ENCODE results near the gene LRCH4.

LRCH4 gene

GRCh38 chr7:100575746-100576383 is 10.1 kb downstream of the LRCH4 start:
- TF ChIP-seq CTCF (conservative IDR thresholded peaks at IDR 0.05; ENCODE audit: control insufficient read depth, insufficient read depth, low read depth, low read length): no peak
- H3K4me3 ChIP-seq (ENCODE audit: control insufficient read depth, low read depth, low read length): no peak overlapping the region
- no peak for DNase-seq (ENCODE audit: low read depth)

DNA sequence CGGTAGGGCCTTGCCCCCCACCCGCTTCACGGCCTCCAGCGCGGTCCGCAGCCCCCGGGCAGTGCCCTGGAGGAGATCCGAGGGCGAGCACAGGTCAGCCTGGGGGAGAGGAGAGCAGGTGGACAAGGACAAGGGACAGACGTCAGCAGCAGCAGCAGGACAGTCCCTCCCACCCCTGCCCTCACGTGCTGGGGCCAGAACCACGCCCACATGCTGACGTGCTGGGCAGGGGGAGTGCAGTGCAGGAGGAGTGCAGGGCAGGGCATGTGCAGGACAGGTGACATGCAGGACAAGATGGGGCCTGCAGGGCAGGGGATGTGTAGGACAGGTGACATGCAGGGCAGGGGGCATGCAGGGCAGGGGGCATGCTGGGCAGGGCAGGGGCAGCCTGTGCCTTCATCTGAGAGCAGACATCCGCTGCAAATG is 10.7 kb downstream of the LRCH4 start:
- H3K4me3 ChIP-seq (ENCODE audit: control insufficient read depth, low read depth, low read length): no peak overlapping the region
- no peak for DNase-seq (ENCODE audit: low read depth)
- TF ChIP-seq CTCF (conservative IDR thresholded peaks at IDR 0.05; ENCODE audit: control insufficient read depth, insufficient read depth, low read depth, low read length): no peak

DNA sequence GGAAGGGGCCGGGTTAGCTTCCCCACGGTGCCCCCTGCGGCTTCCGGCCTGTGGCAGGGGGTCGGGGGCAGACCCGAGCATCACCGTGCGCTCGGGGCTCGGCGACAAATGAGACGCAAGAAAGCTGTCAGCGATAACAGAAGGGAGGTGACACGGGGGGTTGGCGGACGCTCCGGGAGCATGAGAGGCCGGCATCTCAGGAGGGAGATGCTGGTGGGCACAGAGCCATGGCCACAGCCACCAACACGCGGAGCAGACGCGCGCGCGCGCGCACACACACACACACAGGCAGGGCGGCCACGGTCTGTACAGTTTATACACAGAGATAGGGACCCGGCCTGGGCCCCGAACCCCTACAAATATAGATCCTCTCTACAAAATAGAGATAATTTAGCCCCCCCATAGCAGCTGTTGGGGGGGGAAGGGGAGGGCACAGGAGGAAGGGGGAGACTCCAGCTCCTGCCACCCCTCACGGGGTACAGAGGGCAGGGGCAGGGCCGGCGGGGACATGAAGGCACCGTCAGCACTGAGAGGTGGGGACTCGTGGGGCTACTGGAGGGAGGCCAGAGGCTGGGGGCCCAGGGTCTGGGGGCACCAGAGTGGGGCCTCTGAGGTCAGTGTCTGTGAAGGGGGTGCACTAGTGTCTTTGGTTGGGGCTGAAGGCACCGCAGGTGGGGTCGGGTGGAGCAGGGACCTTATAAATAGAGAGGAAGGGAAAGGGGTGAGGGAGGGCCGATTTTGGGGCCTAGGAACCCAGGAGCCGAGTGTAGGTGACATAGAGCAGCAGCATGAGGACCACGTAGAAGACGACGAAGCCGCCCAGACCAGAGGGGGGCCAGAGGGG is 11.3 kb downstream of the LRCH4 start:
- no peak for DNase-seq (ENCODE audit: low read depth)
- H3K4me3 ChIP-seq (ENCODE audit: control insufficient read depth, low read depth, low read length): no peak overlapping the region
- TF ChIP-seq CTCF (conservative IDR thresholded peaks at IDR 0.05; ENCODE audit: control insufficient read depth, insufficient read depth, low read depth, low read length): no peak

DNA sequence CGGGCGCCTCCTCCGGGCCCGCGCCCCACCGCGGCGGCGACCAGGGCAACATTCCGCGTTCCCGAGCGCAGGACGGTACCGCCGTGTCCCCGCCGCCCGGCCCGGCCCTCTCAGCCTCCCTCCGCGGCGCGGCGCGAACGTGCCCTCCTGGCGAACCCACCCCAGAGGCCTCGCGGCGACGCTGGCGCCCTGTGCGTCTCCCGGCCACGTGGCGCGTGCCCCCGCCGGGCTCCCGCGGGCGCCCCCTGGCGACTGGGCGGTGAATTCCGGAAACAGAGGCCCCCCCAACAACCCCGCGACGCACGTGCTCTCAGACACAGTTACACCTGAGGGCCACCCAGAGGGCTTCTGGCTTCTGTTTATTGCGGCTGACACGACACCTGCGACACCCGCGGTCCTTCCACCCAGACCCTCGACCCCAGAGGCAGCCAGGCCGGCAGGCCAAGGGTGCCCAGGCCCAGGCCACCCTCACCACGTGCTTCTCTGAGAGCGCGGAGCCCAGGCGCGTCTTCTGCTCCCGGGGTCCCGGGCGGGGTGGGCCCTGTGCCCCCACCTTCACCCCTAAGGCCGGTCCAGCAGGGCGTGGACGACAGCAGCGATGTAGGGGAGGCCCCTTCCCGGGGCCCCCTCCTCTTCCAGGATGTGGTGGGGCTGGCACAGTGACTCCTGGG is 12.1 kb downstream of the LRCH4 start, which contains the start of gene SAP25:
SAP25 (minus strand) TSS at position 210 of the 671 bp plus-strand sequence; CDS start at position 52, 158 bp downstream.
- no peak within 1 kb of the TSS for H3K4me3 ChIP-seq (ENCODE audit: control insufficient read depth, low read depth, low read length)
- no peak for TF ChIP-seq CTCF (conservative IDR thresholded peaks at IDR 0.05; ENCODE audit: control insufficient read depth, insufficient read depth, low read depth, low read length)
- no peak for DNase-seq (ENCODE audit: low read depth)

DNA sequence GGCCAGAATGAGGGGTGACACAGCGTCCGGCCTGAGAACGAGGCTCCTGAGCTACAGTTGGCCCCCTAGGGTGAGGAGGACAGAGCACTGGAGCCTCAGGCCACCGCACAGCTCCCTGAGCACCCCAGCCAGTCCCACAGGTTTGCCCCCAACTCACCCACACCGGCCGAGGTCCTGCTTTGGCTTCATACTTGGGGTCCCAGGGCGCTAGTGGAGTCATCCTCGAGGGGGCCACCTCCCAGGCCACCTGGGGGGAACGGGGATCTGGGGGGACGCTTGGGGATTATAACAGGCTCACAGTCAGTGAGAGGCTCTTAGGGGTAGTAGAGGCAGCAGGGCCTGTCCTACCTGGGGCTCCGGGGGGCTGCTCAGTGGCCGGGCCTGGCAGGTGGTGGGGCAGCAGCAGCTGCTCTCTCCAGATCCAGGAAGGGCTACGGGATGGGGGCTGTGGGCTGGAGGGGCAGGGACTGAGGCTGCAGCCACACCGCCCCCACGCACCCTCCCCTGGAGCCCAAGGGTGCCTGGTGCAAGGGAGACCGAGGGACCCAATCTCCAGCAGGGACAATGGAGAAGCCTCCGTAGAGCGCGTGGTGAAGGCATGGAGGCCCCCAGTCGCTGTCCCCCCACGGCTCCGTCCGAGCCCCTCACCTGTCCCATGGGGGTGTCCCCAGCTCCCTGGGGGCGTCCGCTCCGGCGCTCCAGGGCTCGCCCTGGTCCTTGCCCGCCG is 12.8 kb downstream of the LRCH4 start:
- H3K4me3 ChIP-seq (ENCODE audit: control insufficient read depth, low read depth, low read length): no peak overlapping the region
- no peak for TF ChIP-seq CTCF (conservative IDR thresholded peaks at IDR 0.05; ENCODE audit: control insufficient read depth, insufficient read depth, low read depth, low read length)
- no peak for DNase-seq (ENCODE audit: low read depth)

- no peak overlapping the region for H3K4me3 ChIP-seq (ENCODE audit: control insufficient read depth, low read depth, low read length)
- DNase-seq (ENCODE audit: low read depth): no peak
- TF ChIP-seq CTCF (conservative IDR thresholded peaks at IDR 0.05; ENCODE audit: control insufficient read depth, insufficient read depth, low read depth, low read length): no peak
Observed at GRCh38 chr7:100572281-100572948, 13.5 kb downstream of the LRCH4 start.

All from fibroblast of mammary gland (primary cell).